Measurements from ENCODE around the gene RECQL5. TPM values are rescaled to one million over a fixed set of nuclear protein-coding genes. Genes with fewer than 3 reads are reported as not detected.

RECQL5 gene
- 22.7 and 29.2 TPM in 2 replicates for polyA plus RNA-seq (2011; rRNA removed)
- 17.7 and 21.4 TPM in 2 replicates for polyA plus RNA-seq (2012; cell fraction: cytosol; rRNA removed)
- 159 and 161 TPM in 2 replicates for polyA plus RNA-seq (2012; cell fraction: nucleus; rRNA removed)
- 37.3 to 42.5 TPM (median 39.9 TPM) in 3 replicates for polyA plus RNA-seq (2017; fragmentation: RNase III; extraction: RNeasy Plus Mini Kit Qiagen cat#74134 plus additional on column Dnase treatment)
- 48.5 and 52.7 TPM in 2 replicates for polyA minus RNA-seq (2011; rRNA and poly(A)+ RNA removed)

DNA sequence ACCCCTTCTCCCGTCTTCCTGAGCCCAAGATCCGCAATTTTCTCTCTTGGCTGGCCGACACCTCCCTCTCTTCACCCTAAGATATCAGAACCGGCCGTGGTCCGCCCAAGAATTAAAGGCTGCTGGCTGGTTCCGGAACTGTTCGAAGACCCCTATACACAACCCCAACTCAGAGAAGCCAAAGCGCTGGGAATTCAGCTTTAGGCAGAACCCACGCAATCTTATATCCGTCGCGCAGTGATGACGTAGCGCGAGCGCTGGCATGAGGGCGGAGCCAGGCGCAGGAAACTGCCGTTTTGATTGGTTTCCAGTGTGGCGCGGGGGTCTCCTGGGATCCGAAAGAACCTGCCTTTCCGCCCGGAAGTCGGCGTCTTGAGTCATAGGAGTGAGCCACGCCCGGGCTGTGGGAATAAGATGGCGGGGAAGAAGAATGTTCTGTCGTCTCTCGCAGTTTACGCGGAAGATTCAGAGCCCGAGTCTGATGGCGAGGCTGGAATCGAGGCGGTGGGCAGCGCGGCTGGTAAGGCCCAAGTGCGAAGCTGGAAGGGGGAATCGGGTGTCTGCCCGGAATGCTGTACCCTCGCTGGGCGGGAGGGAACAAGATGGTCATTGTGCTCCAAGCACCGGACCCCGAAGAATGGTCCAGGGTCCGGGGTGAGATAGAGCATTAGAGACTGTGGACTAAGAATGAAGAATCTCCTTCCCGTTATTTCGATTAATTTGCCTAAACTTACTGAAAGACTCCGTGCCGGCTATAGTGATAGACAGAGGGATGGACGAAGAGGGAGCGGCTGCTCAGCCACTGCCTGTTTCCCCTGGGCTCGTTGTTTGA, at the start of gene RECQL5, which contains the start of gene SAP30BP:
TSS of gene RECQL5 (minus strand) at position 196 of the 832 bp plus-strand sequence. CDS start 597 bp downstream, outside the sequence.
TSS of gene SAP30BP (plus strand) at position 380 of the 832 bp plus-strand sequence. CDS start at position 415, 35 bp downstream.
- Histone ChIP-seq H3K27ac (peak within 1 kb of the TSS; percentile 81 to 91), H3K9me3 (no peaks in the 10 kb centered on the region), H3K4me1 (peaks cover 16% of the 10 kb centered on the region), H3K4me3 (peak within 1 kb of the TSS; percentile 72), H3K4me2 (peak within 1 kb of the TSS; percentile 88)
- 1% methylated on average over 55 of the region's 55 CpGs for WGBS (ENCODE audit: missing lambda C conversion rate)
- DNase-seq (ENCODE audit: low read depth in 1 of 2, low spot score in 1 of 2) (peak; percentile 95 to 99), FAIRE-seq (peak; percentile 49), ATAC-seq (peak; percentile 98 to 100)
- ChIA-PET POLR2A (interaction anchor here (0.5 to 1.8 kb wide), 17 partner anchors 9 to 389 kb away, joined by 3 to 8 read pairs (median 4); partner anchors contain the start of genes ITGB4, SMIM5 and TMEM94), CTCF (interaction anchor here (0.6 to 50.8 kb wide), 8 partner anchors 8 to 160 kb away, joined by 3 to 2254 read pairs (median 6); partner anchors contain the start of genes GALK1, LLGL2 and SMIM5)
- no peak for TF ChIP-seq RARB (CRISPR knock-in tag; IDR thresholded peaks at IDR 0.05)
- TF ChIP-seq JUN (IDR thresholded peaks at IDR 0.05), result peak; percentile 90 to 92
- TF ChIP-seq EP300 (IDR thresholded peaks at IDR 0.05), result no peak
- TF ChIP-seq, protein P1, sequence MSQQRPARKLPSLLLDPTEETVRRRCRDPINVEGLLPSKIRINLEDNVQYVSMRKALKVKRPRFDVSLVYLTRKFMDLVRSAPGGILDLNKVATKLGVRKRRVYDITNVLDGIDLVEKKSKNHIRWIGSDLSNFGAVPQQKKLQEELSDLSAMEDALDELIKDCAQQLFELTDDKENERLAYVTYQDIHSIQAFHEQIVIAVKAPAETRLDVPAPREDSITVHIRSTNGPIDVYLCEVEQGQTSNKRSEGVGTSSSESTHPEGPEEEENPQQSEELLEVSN (IDR thresholded peaks at IDR 0.05; ENCODE audit: borderline replicate concordance, low read depth), result no peak
- TF ChIP-seq HEYL (CRISPR knock-in tag; IDR thresholded peaks at IDR 0.05), result no peak
- peak; percentile 99 for TF ChIP-seq KDM5A (IDR thresholded peaks at IDR 0.05)
- TF ChIP-seq KDM1A (IDR thresholded peaks at IDR 0.05; ENCODE audit: low read depth), result no peak
- TF ChIP-seq, protein P2, sequence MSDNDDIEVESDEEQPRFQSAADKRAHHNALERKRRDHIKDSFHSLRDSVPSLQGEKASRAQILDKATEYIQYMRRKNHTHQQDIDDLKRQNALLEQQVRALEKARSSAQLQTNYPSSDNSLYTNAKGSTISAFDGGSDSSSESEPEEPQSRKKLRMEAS (IDR thresholded peaks at IDR 0.05), result peak; percentile 76
- TF ChIP-seq, protein P3, sequence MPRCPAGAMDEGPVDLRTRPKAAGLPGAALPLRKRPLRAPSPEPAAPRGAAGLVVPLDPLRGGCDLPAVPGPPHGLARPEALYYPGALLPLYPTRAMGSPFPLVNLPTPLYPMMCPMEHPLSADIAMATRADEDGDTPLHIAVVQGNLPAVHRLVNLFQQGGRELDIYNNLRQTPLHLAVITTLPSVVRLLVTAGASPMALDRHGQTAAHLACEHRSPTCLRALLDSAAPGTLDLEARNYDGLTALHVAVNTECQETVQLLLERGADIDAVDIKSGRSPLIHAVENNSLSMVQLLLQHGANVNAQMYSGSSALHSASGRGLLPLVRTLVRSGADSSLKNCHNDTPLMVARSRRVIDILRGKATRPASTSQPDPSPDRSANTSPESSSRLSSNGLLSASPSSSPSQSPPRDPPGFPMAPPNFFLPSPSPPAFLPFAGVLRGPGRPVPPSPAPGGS (IDR thresholded peaks at IDR 0.05), result peak; percentile 82
- peak in 1 of 2 experiments; percentile 31; a peak in 1 of 4 replicates for TF ChIP-seq CEBPB (IDR thresholded peaks at IDR 0.05)
- 0 out of 2 replicates have a peak, but pooled peaks have one; percentile 43 for TF ChIP-seq TFCP2L1 (CRISPR knock-in tag; IDR thresholded peaks at IDR 0.05)
- TF ChIP-seq FOSB (CRISPR knock-in tag; IDR thresholded peaks at IDR 0.05), result no peak
- 0 out of 2 replicates have a peak, but pooled peaks have one; percentile 7 for TF ChIP-seq FOSL2 (IDR thresholded peaks at IDR 0.05)
- peak; percentile 76 for TF ChIP-seq FOSL2 (CRISPR knock-in tag; IDR thresholded peaks at IDR 0.05)
- no peak for TF ChIP-seq RCOR1 (IDR thresholded peaks at IDR 0.05; ENCODE audit: low read depth, low read length)
- TF ChIP-seq, protein P4, sequence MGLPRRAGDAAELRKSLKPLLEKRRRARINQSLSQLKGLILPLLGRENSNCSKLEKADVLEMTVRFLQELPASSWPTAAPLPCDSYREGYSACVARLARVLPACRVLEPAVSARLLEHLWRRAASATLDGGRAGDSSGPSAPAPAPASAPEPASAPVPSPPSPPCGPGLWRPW (IDR thresholded peaks at IDR 0.05), result no peak
- TF ChIP-seq, protein P5, sequence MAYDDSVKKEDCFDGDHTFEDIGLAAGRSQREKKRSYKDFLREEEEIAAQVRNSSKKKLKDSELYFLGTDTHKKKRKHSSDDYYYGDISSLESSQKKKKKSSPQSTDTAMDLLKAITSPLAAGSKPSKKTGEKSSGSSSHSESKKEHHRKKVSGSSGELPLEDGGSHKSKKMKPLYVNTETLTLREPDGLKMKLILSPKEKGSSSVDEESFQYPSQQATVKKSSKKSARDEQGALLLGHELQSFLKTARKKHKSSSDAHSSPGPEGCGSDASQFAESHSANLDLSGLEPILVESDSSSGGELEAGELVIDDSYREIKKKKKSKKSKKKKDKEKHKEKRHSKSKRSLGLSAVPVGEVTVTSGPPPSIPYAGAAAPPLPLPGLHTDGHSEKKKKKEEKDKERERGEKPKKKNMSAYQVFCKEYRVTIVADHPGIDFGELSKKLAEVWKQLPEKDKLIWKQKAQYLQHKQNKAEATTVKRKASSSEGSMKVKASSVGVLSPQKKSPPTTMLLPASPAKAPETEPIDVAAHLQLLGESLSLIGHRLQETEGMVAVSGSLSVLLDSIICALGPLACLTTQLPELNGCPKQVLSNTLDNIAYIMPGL (CRISPR knock-in tag; IDR thresholded peaks at IDR 0.05; ENCODE audit: borderline replicate concordance), result no peak
- TF ChIP-seq CBX8 (IDR thresholded peaks at IDR 0.05), result no peak
- peak; percentile 1 for TF ChIP-seq MAFK (IDR thresholded peaks at IDR 0.05; ENCODE audit: partially characterized antibody)
- no peak for TF ChIP-seq EHF (CRISPR knock-in tag; IDR thresholded peaks at IDR 0.05)
- TF ChIP-seq JUNB (IDR thresholded peaks at IDR 0.05), result no peak
- TF ChIP-seq RFX5 (IDR thresholded peaks at IDR 0.05), result peak; percentile 58; the same call in 1 of the 2 replicates
- TF ChIP-seq, protein P6, sequence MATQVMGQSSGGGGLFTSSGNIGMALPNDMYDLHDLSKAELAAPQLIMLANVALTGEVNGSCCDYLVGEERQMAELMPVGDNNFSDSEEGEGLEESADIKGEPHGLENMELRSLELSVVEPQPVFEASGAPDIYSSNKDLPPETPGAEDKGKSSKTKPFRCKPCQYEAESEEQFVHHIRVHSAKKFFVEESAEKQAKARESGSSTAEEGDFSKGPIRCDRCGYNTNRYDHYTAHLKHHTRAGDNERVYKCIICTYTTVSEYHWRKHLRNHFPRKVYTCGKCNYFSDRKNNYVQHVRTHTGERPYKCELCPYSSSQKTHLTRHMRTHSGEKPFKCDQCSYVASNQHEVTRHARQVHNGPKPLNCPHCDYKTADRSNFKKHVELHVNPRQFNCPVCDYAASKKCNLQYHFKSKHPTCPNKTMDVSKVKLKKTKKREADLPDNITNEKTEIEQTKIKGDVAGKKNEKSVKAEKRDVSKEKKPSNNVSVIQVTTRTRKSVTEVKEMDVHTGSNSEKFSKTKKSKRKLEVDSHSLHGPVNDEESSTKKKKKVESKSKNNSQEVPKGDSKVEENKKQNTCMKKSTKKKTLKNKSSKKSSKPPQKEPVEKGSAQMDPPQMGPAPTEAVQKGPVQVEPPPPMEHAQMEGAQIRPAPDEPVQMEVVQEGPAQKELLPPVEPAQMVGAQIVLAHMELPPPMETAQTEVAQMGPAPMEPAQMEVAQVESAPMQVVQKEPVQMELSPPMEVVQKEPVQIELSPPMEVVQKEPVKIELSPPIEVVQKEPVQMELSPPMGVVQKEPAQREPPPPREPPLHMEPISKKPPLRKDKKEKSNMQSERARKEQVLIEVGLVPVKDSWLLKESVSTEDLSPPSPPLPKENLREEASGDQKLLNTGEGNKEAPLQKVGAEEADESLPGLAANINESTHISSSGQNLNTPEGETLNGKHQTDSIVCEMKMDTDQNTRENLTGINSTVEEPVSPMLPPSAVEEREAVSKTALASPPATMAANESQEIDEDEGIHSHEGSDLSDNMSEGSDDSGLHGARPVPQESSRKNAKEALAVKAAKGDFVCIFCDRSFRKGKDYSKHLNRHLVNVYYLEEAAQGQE (IDR thresholded peaks at IDR 0.05), result 0 out of 2 replicates have a peak, but pooled peaks have one; percentile 10
- 0 out of 2 replicates have a peak, but pooled peaks have one; percentile 16 for TF ChIP-seq GATA3 (IDR thresholded peaks at IDR 0.05; ENCODE audit: borderline replicate concordance)
- no peak for TF ChIP-seq CHD4 (IDR thresholded peaks at IDR 0.05; ENCODE audit: borderline replicate concordance)
- TF ChIP-seq, protein P7, sequence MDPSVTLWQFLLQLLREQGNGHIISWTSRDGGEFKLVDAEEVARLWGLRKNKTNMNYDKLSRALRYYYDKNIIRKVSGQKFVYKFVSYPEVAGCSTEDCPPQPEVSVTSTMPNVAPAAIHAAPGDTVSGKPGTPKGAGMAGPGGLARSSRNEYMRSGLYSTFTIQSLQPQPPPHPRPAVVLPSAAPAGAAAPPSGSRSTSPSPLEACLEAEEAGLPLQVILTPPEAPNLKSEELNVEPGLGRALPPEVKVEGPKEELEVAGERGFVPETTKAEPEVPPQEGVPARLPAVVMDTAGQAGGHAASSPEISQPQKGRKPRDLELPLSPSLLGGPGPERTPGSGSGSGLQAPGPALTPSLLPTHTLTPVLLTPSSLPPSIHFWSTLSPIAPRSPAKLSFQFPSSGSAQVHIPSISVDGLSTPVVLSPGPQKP (IDR thresholded peaks at IDR 0.05; ENCODE audit: low read depth, low read length), result no peak
- TF ChIP-seq, protein P8, sequence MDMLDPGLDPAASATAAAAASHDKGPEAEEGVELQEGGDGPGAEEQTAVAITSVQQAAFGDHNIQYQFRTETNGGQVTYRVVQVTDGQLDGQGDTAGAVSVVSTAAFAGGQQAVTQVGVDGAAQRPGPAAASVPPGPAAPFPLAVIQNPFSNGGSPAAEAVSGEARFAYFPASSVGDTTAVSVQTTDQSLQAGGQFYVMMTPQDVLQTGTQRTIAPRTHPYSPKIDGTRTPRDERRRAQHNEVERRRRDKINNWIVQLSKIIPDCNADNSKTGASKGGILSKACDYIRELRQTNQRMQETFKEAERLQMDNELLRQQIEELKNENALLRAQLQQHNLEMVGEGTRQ (IDR thresholded peaks at IDR 0.05), result peak; percentile 42; the same call in 1 of the 2 replicates
- TF ChIP-seq HOXB5 (CRISPR knock-in tag; IDR thresholded peaks at IDR 0.05), result no peak
- 0 out of 2 replicates have a peak, but pooled peaks have one; percentile 47 for TF ChIP-seq TP53 (CRISPR knock-in tag; IDR thresholded peaks at IDR 0.05)

All from A549 (cell line).